Measurements from ENCODE around the gene GDPD3.

- TF ChIP-seq CTCF (IDR thresholded peaks at IDR 0.05; ENCODE audit: insufficient read depth, low read depth, low read length), result no peak
- TF ChIP-seq EZH2 (IDR thresholded peaks at IDR 0.05; ENCODE audit: insufficient read depth, low read length), result no peak
These were observed 34.6 kb downstream of the GDPD3 start for GRCh38 chr16:30078744-30079143.
